ENCODE results near the gene CA7. TPM values are rescaled to one million over a fixed set of nuclear protein-coding genes. Genes with fewer than 3 reads are reported as not detected.

CA7 gene
- total and polyA plus RNA-seq, 4 donors = not detected

DNA sequence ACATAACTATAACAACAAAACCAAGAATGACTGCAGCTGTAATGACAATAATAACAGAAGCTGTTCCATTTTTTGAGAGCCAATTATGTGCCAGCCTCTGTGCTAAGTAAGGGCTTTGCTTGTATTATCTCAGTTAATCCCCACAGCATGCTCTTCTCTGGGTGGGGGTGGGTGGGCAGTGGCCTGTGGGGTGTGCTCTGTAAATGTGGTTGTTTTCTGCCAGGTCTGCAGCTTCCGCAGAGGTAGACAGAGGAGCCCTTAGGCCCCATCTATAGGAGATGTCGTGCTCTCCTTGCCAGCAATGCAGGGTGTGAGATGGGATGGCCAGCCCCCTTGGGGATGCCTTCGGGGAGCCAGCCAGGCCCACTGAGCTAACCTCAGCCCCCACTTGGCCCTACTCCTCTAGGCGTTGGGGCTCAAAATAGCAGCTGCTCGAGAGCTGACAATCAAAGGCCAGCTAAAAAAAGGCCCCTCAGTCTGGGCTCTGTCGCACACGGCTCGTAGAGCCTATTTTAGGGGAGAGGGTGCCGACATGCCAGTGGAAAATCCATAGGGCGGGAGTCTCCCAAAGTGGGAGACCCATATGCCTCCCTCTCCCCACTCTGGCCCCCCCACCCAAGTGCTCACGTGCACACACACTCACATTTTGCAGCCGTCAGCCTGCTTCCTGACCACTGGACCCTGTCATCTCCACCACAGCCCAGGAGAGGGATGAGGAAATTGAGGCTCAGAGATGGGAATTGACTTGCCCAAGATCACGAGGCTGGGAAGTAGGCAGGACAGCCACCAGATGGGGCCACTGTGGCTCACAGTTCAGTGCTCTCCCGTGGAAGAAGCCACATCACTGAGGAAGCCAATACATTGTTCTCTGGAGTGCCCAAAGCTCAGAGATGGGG is 58.7 kb downstream of the CA7 start (continued):
- no peak for TF ChIP-seq HNF4G (IDR thresholded peaks at IDR 0.05)

Other genes starting within 250 kb of the CA7 start
- 10 to 100 TPM in 1 of 2 donors, 1 to 10 TPM in 1; 2.7 to 12.2 TPM for gene CMTM3, start 239.7 kb upstream of the CA7 start, total RNA-seq
- gene CMTM3, start 239.7 kb upstream of the CA7 start, polyA plus RNA-seq = 1 to 10 TPM; 1.6 to 6.5 TPM
- 10 to 100 TPM in 1 of 2 donors, 1 to 10 TPM in 1; 8.1 to 19.7 TPM for gene CMTM4, start 147.7 kb upstream of the CA7 start, total RNA-seq
- gene CMTM4, start 147.7 kb upstream of the CA7 start, polyA plus RNA-seq = 1 to 10 TPM; 2.9 to 4.5 TPM
- gene DYNC1LI2, start 92.8 kb upstream of the CA7 start, total RNA-seq = 100 to 1,000 TPM in 1 of 2 donors, 10 to 100 TPM in 1; 31.7 to 106 TPM
- 10 to 100 TPM; 14.2 to 38.5 TPM for gene DYNC1LI2, start 92.8 kb upstream of the CA7 start, polyA plus RNA-seq
- gene TERB1, start 42.8 kb upstream of the CA7 start, total RNA-seq = under 1 TPM in 1 of 2 donors, not detected in 1; 0.08 TPM
- gene TERB1, start 42.8 kb upstream of the CA7 start, polyA plus RNA-seq = under 1 TPM in 1 of 2 donors, not detected in 1; 0.17 TPM
- gene NAE1, start 13.4 kb upstream of the CA7 start, total RNA-seq = 10 to 100 TPM; 24.1 to 26.4 TPM
- 10 to 100 TPM; 12.3 to 23.8 TPM for gene NAE1, start 13.4 kb upstream of the CA7 start, polyA plus RNA-seq
- 1 to 10 TPM; 7.8 to 9.4 TPM for gene PDP2, start 36.1 kb downstream of the CA7 start, total RNA-seq
- gene PDP2, start 36.1 kb downstream of the CA7 start, polyA plus RNA-seq = 1 to 10 TPM; 2.3 to 4.4 TPM
- under 1 TPM in 1 of 2 donors, not detected in 1; 0.56 TPM for gene CDH16, start 74.5 kb downstream of the CA7 start, total RNA-seq
- gene CDH16, start 74.5 kb downstream of the CA7 start, polyA plus RNA-seq = not detected
- under 1 TPM; 0.14 to 0.50 TPM for gene RRAD, start 81.1 kb downstream of the CA7 start, total RNA-seq
- under 1 TPM; 0.58 to 0.61 TPM for gene RRAD, start 81.1 kb downstream of the CA7 start, polyA plus RNA-seq
- 10 to 100 TPM; 51.1 to 52.5 TPM for gene CIAO2B, start 90.0 kb downstream of the CA7 start, total RNA-seq
- gene CIAO2B, start 90.0 kb downstream of the CA7 start, polyA plus RNA-seq = 100 to 1,000 TPM; 120 TPM
- gene CES2, start 91.1 kb downstream of the CA7 start, total RNA-seq = 100 to 1,000 TPM in 1 of 2 donors, 10 to 100 TPM in 1; 21.2 to 200 TPM
- 100 to 1,000 TPM; 173 to 190 TPM for gene CES2, start 91.1 kb downstream of the CA7 start, polyA plus RNA-seq
- 10 to 100 TPM in 1 of 2 donors, under 1 TPM in 1; 0.19 to 28.3 TPM for gene CES3, start 116.9 kb downstream of the CA7 start, total RNA-seq
- 10 to 100 TPM; 12.3 to 12.7 TPM for gene CES3, start 116.9 kb downstream of the CA7 start, polyA plus RNA-seq
- gene CES4A, start 144.2 kb downstream of the CA7 start, total RNA-seq = 10 to 100 TPM in 1 of 2 donors, 1 to 10 TPM in 1; 1.6 to 20.5 TPM
- gene CES4A, start 144.2 kb downstream of the CA7 start, polyA plus RNA-seq = 10 to 100 TPM in 1 of 2 donors, 1 to 10 TPM in 1; 5.4 to 17.1 TPM
- gene CBFB, start 184.7 kb downstream of the CA7 start, total RNA-seq = 10 to 100 TPM; 14.4 to 19.3 TPM
- 1 to 10 TPM; 6.8 to 8.0 TPM for gene CBFB, start 184.7 kb downstream of the CA7 start, polyA plus RNA-seq